ENCODE results near the gene THAP5. TPM values are rescaled to one million over a fixed set of nuclear protein-coding genes. Genes with fewer than 3 reads are reported as not detected.

The THAP5 gene
- total and polyA plus RNA-seq, 4 donors = 8.5 to 41.3 (median 17.1) TPM

DNA sequence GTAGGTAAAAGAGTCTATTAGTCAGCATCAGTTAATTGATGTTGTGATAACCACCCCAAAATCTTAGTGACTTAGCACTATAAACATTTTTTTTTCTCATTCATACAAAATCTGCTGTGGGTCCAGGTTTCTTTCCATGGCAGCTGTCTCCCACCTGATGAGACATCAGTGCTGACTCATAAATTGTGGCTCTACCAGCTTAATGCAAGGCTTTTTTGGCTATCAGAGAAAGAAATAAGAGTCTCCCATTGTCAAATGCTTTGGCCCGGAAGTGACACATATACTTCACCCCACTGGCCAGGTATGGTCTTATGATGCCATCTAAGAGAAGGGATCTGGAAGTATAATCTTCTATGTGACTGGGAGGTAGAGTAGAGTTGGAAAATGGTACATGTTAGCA is 14.7 kb upstream of the THAP5 start:
- TF ChIP-seq, protein P1, sequence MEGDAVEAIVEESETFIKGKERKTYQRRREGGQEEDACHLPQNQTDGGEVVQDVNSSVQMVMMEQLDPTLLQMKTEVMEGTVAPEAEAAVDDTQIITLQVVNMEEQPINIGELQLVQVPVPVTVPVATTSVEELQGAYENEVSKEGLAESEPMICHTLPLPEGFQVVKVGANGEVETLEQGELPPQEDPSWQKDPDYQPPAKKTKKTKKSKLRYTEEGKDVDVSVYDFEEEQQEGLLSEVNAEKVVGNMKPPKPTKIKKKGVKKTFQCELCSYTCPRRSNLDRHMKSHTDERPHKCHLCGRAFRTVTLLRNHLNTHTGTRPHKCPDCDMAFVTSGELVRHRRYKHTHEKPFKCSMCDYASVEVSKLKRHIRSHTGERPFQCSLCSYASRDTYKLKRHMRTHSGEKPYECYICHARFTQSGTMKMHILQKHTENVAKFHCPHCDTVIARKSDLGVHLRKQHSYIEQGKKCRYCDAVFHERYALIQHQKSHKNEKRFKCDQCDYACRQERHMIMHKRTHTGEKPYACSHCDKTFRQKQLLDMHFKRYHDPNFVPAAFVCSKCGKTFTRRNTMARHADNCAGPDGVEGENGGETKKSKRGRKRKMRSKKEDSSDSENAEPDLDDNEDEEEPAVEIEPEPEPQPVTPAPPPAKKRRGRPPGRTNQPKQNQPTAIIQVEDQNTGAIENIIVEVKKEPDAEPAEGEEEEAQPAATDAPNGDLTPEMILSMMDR (IDR thresholded peaks at IDR 0.05; ENCODE audit: control extremely low read depth, extremely low read depth) = no peak
- DNase-seq (no peak), ATAC-seq (ENCODE audit: insufficient read depth, low FRiP score) (no peak)
- Histone ChIP-seq H3K4me1 (ENCODE audit: control insufficient read depth in 5 of 5, insufficient read depth in 5 of 5, low read length in 5 of 5) (no peaks in the 10 kb centered on the region), H3K27ac (ENCODE audit: low read depth in 1 of 2, low read length in 1 of 2) (no peak overlapping the region), H3K9me3 (ENCODE audit: control insufficient read depth in 4 of 4, insufficient read depth in 3 of 4, low read length in 3 of 4) (peaks cover 0 to 7% (median 2%) of the 10 kb centered on the region in 4 donors), H3K4me3 (no peak overlapping the region), H3K27me3 (ENCODE audit: control insufficient read depth in 3 of 3, insufficient read depth in 3 of 3, low read length in 2 of 3) (no peaks in the 10 kb centered on the region), H3K9ac (ENCODE audit: insufficient read depth in 1 of 2, low read length in 2 of 2) (no peak overlapping the region), H3K36me3 (ENCODE audit: control insufficient read depth in 4 of 4, insufficient read depth in 4 of 4, low read length in 4 of 4) (peaks cover 0 to 7% (median 3%) of the 10 kb centered on the region in 4 donors)
- 89 to 98% methylated on average over 1 of the region's 1 CpG for WGBS, 2 donors

DNA sequence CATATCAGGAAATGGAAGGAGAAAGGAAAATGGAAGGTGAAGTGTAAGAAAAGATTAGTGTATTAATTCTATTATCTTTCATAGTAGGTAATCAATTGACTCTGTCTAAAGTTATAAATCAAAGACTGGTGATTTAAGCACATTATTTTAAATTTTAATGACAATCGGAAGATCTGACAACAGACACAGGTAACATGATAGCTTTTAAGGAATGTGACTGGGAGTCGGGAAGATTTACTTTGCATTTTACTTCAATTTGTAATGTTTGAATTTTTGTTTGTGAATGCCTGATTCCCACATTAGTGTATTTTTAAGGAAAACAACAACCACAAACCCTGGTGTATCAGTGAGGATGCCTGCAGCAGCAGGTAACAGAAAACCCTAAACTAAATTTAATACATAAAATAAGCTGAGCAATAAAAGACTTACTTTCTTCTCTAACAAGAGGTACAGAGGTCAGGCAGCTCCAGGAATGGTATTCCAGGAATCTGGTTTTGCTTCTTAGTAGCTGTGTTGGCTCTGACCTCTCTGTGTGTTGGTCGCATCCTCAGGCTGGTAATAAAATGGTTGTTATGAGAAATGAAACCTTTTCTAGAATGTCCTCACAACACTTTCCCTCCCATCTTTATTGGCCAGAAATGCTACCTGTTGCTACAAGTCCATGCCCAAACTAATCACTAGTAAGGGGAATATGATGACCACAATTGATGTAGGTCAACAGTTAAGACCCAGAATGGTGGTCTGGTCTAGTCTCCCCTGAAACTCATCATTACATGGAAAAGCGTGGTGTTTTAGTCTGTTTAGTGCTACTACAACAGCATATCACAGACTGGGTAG is 12.4 kb upstream of the THAP5 start:
- Histone ChIP-seq H3K4me3 (no peak overlapping the region), H3K27ac (ENCODE audit: low read depth in 1 of 2, low read length in 1 of 2) (no peak overlapping the region), H3K36me3 (ENCODE audit: control insufficient read depth in 4 of 4, insufficient read depth in 4 of 4, low read length in 4 of 4) (peaks cover 0 to 8% (median 3%) of the 10 kb centered on the region in 4 donors), H3K27me3 (ENCODE audit: control insufficient read depth in 3 of 3, insufficient read depth in 3 of 3, low read length in 2 of 3) (no peaks in the 10 kb centered on the region), H3K4me1 (ENCODE audit: control insufficient read depth in 5 of 5, insufficient read depth in 5 of 5, low read length in 5 of 5) (no peaks in the 10 kb centered on the region), H3K9ac (ENCODE audit: insufficient read depth in 1 of 2, low read length in 2 of 2) (no peak overlapping the region), H3K9me3 (ENCODE audit: control insufficient read depth in 4 of 4, insufficient read depth in 3 of 4, low read length in 3 of 4) (peaks cover 0 to 9% (median 2%) of the 10 kb centered on the region in 4 donors)
- DNase-seq (no peak), ATAC-seq (ENCODE audit: insufficient read depth, low FRiP score) (no peak)
- TF ChIP-seq, protein P1 (IDR thresholded peaks at IDR 0.05; ENCODE audit: control extremely low read depth, extremely low read depth) = no peak
- WGBS, 2 donors = 68 to 79% methylated on average over 4 of the region's 4 CpGs

DNA sequence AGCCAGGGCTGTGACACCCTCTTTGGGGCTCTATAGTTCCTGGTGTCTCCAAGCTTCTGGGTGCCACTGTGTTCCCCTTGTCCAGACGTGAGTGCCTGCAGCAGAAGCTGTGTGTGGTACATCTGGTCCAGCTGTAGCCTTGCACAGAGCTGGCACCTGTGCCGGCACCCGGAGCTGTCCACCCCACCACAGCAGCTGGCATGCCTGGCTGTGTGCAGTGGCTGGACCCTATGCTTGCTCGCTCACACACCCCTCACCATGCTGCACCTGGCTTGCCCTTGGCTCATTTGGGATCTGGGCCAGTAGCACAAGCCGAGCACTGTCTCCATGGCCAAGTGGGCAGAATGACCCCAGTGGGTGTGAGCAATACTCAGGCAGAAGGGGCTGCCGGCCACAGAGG is 10.8 kb upstream of the THAP5 start:
- WGBS, 2 donors = 80 to 82% methylated on average over 6 of the region's 6 CpGs

More for the DNA sequence above, 10.8 kb upstream of the THAP5 start:
- no peak overlapping the region for H3K4me3 ChIP-seq
- no peaks in the 10 kb centered on the region for H3K27me3 ChIP-seq (ENCODE audit: control insufficient read depth in 3 of 3, insufficient read depth in 3 of 3, low read length in 2 of 3)
- H3K36me3 ChIP-seq (ENCODE audit: control insufficient read depth in 4 of 4, insufficient read depth in 4 of 4, low read length in 4 of 4) = peaks cover 0 to 8% (median 4%) of the 10 kb centered on the region in 4 donors
- H3K27ac ChIP-seq (ENCODE audit: low read depth in 1 of 2, low read length in 1 of 2) = no peak overlapping the region
- DNase-seq (no peak), ATAC-seq (ENCODE audit: insufficient read depth, low FRiP score) (no peak)
- no peak overlapping the region for H3K9ac ChIP-seq (ENCODE audit: insufficient read depth in 1 of 2, low read length in 2 of 2)
- H3K4me1 ChIP-seq (ENCODE audit: control insufficient read depth in 5 of 5, insufficient read depth in 5 of 5, low read length in 5 of 5) = peaks cover 0 to under 1% (median 0%) of the 10 kb centered on the region in 5 donors
- H3K9me3 ChIP-seq (ENCODE audit: control insufficient read depth in 4 of 4, insufficient read depth in 3 of 4, low read length in 3 of 4) = peaks cover 0 to 9% (median 2%) of the 10 kb centered on the region in 4 donors
- TF ChIP-seq, protein P1 (IDR thresholded peaks at IDR 0.05; ENCODE audit: control extremely low read depth, extremely low read depth) = no peak
